Neuron (in vitro differentiated cells): ENCODE results near the gene KCNJ10.

Experiments used
- H2AFZ ChIP-seq: one replicate; pipeline ENCODE4 v1.6.1; 2013; ENCODE audit warnings: low read depth, mild to moderate bottlenecking, inconsistent platforms, low read length, moderate library complexity
- H3K27me3 ChIP-seq: one replicate; pipeline ENCODE4 v1.6.1; 2013; ENCODE audit warnings: low read length; ENCODE audit not compliant: insufficient read depth
- H3K36me3 ChIP-seq: one replicate; pipeline ENCODE4 v1.6.1; 2013; ENCODE audit warnings: low read length; ENCODE audit not compliant: insufficient read depth
- H3K4me1 ChIP-seq: one replicate; pipeline ENCODE4 v1.6.1; 2013; ENCODE audit warnings: low read length; ENCODE audit not compliant: insufficient read depth
- H3K4me3 ChIP-seq: 2 replicates; pipeline ENCODE4 v1.5.1; 2013; ENCODE audit warnings: mild to moderate bottlenecking, low read length, moderate library complexity
- H3K9me3 ChIP-seq: one replicate; pipeline ENCODE4 v1.6.1; 2013; ENCODE audit warnings: low read length

Gene KCNJ10

GRCh38 chr1:159958719-159959380, 111.1 kb downstream of the KCNJ10 start:
- no peaks in the 10 kb centered on the region for H3K4me1 ChIP-seq
- no peaks in the 10 kb centered on the region for H3K9me3 ChIP-seq
- H2AFZ ChIP-seq: no peak overlapping the region
- peaks cover 27% of the 10 kb centered on the region for H3K27me3 ChIP-seq
- no peak overlapping the region for H3K4me3 ChIP-seq
- H3K36me3 ChIP-seq: no peaks in the 10 kb centered on the region

GRCh38 chr1:159957824-159958268, 112.1 kb downstream of the KCNJ10 start:
- Histone ChIP-seq H3K9me3 (no peaks in the 10 kb centered on the region), H3K4me3 (no peak overlapping the region), H3K4me1 (no peaks in the 10 kb centered on the region), H3K27me3 (peaks cover 23% of the 10 kb centered on the region), H2AFZ (no peak overlapping the region), H3K36me3 (no peaks in the 10 kb centered on the region)

GRCh38 chr1:159955456-159955855, 114.5 kb downstream of the KCNJ10 start:
- H2AFZ ChIP-seq: no peak overlapping the region
- no peak overlapping the region for H3K4me3 ChIP-seq
- H3K27me3 ChIP-seq: peaks cover 29% of the 10 kb centered on the region
- no peaks in the 10 kb centered on the region for H3K36me3 ChIP-seq
- no peaks in the 10 kb centered on the region for H3K4me1 ChIP-seq
- H3K9me3 ChIP-seq: no peaks in the 10 kb centered on the region

- H3K9me3 ChIP-seq: no peaks in the 10 kb centered on the region
- H3K27me3 ChIP-seq: peaks cover 38% of the 10 kb centered on the region
- no peak within 1 kb of the TSS for H3K4me3 ChIP-seq
- H3K36me3 ChIP-seq: no peaks in the 10 kb centered on the region
- no peaks in the 10 kb centered on the region for H3K4me1 ChIP-seq
- H2AFZ ChIP-seq: no peak within 1 kb of the TSS
Measured at GRCh38 chr1:159953536-159954515, 116.1 kb downstream of the KCNJ10 start, which contains the start of gene SLAMF9. SLAMF9 (minus strand) TSS chr1:159954237; CDS start chr1:159954137, 100 bp downstream.

- H3K9me3 ChIP-seq: no peaks in the 10 kb centered on the region
- H3K4me3 ChIP-seq: no peak overlapping the region
- no peak overlapping the region for H2AFZ ChIP-seq
- H3K27me3 ChIP-seq: peaks cover 43% of the 10 kb centered on the region
- no peaks in the 10 kb centered on the region for H3K4me1 ChIP-seq
- no peaks in the 10 kb centered on the region for H3K36me3 ChIP-seq
Measured at GRCh38 chr1:159952932-159953331, 117.0 kb downstream of the KCNJ10 start.

GRCh38 chr1:159951551-159951950, 118.4 kb downstream of the KCNJ10 start:
- no peaks in the 10 kb centered on the region for H3K9me3 ChIP-seq
- no peaks in the 10 kb centered on the region for H3K36me3 ChIP-seq
- peaks cover 45% of the 10 kb centered on the region for H3K27me3 ChIP-seq
- H2AFZ ChIP-seq: no peak overlapping the region
- H3K4me1 ChIP-seq: no peaks in the 10 kb centered on the region
- H3K4me3 ChIP-seq: no peak overlapping the region

- Histone ChIP-seq H3K9me3 (no peaks in the 10 kb centered on the region), H3K36me3 (no peaks in the 10 kb centered on the region), H2AFZ (no peak overlapping the region), H3K4me1 (no peaks in the 10 kb centered on the region), H3K27me3 (peaks cover 47% of the 10 kb centered on the region), H3K4me3 (no peak overlapping the region)
Measured at GRCh38 chr1:159951016-159951415, 118.9 kb downstream of the KCNJ10 start.

- Histone ChIP-seq H3K27me3 (peaks cover 47% of the 10 kb centered on the region), H3K4me3 (no peak overlapping the region), H2AFZ (no peak overlapping the region), H3K4me1 (peaks cover under 1% of the 10 kb centered on the region), H3K36me3 (no peaks in the 10 kb centered on the region), H3K9me3 (no peaks in the 10 kb centered on the region)
Measured at GRCh38 chr1:159949981-159950381, 120.0 kb downstream of the KCNJ10 start.

- Histone ChIP-seq H3K4me3 (no peak overlapping the region), H3K27me3 (peaks cover 46% of the 10 kb centered on the region), H3K4me1 (peaks cover 8% of the 10 kb centered on the region)
Measured at GRCh38 chr1:159949123-159949522, 120.8 kb downstream of the KCNJ10 start.

More at GRCh38 chr1:159949123-159949522, 120.8 kb downstream of the KCNJ10 start:
- H2AFZ ChIP-seq: no peak overlapping the region
- no peaks in the 10 kb centered on the region for H3K9me3 ChIP-seq
- H3K36me3 ChIP-seq: no peaks in the 10 kb centered on the region
